ENCODE results near the gene ZNF286A.
"Not testable (repeated sequence)": the region's sequence is repeated elsewhere in the genome, so short reads cannot be mapped to it uniquely, and the experiment has no call there.

ZNF286A gene

GRCh38 chr17:15738066-15738465 lies 38.5 kb downstream of the ZNF286A start:
- no peaks in the 10 kb centered on the region for H3K36me3 ChIP-seq (ENCODE audit: control insufficient read depth in 1 of 2, insufficient read depth in 2 of 2, low read depth in 1 of 2, low read length in 2 of 2)
- DNase-seq, result no peak
- H2AK5ac ChIP-seq (ENCODE audit: low read length, severe bottlenecking), result no peak overlapping the region
- H2BK120ac ChIP-seq (ENCODE audit: low read depth, low read length), result no peak overlapping the region
- H3K9me3 ChIP-seq (ENCODE audit: control insufficient read depth, low read length), result no peaks in the 10 kb centered on the region
- no peak overlapping the region for H3K4me2 ChIP-seq (ENCODE audit: low read length, poor library complexity, severe bottlenecking)
- H4K91ac ChIP-seq (ENCODE audit: low read length), result no peak overlapping the region
- H2BK12ac ChIP-seq (ENCODE audit: low read length in 2 of 2), result no peak overlapping the region
- H3K23ac ChIP-seq (ENCODE audit: low read length in 2 of 2), result no peak overlapping the region
- no peak overlapping the region for H2AFZ ChIP-seq (ENCODE audit: low read depth, low read length)
- H2BK15ac ChIP-seq (ENCODE audit: low read depth, poor library complexity, severe bottlenecking), result no peak overlapping the region
- no peak overlapping the region for H3K18ac ChIP-seq (ENCODE audit: low read depth in 1 of 2, low read length in 2 of 2)
- H3K4me3 ChIP-seq (ENCODE audit: insufficient read depth in 1 of 2, low read depth in 1 of 2, low read length in 2 of 2), result no peak overlapping the region
- H3K79me1 ChIP-seq (replicated peaks; ENCODE audit: low read length, poor library complexity, severe bottlenecking), result no peaks in the 10 kb centered on the region
- no peak overlapping the region for H4K8ac ChIP-seq (ENCODE audit: low read length)
- no peak overlapping the region for H3K4ac ChIP-seq (ENCODE audit: low read depth in 1 of 2, low read length in 2 of 2)
- no peak overlapping the region for H3K14ac ChIP-seq (ENCODE audit: low read length in 2 of 2)
- peaks cover 6% of the 10 kb centered on the region for H3K4me1 ChIP-seq (ENCODE audit: control insufficient read depth, insufficient read depth, low read depth, low read length)
- H2BK5ac ChIP-seq (ENCODE audit: low read depth, low read length, poor library complexity, severe bottlenecking), result no peak overlapping the region
- peaks cover 0 to 14% of the 10 kb centered on the region in 2 experiments for H3K27me3 ChIP-seq (ENCODE audit: control insufficient read depth in 1 of 2, insufficient read depth in 1 of 2, low read length in 2 of 2)
- H3K9ac ChIP-seq (ENCODE audit: low read length), result no peak overlapping the region
- 92% methylated on average over 10 of the region's 10 CpGs for WGBS
- no peak overlapping the region for H3K27ac ChIP-seq (ENCODE audit: low read length, poor library complexity, severe bottlenecking)

GRCh38 chr17:15739259-15739658 lies 39.7 kb downstream of the ZNF286A start:
- not testable (repeated sequence) for H3K9me3 ChIP-seq (ENCODE audit: control insufficient read depth, low read length); H2BK120ac ChIP-seq (ENCODE audit: low read depth, low read length); H3K4me2 ChIP-seq (ENCODE audit: low read length, poor library complexity, severe bottlenecking); H3K14ac ChIP-seq (ENCODE audit: low read length in 2 of 2); H4K91ac ChIP-seq (ENCODE audit: low read length); H2BK15ac ChIP-seq (ENCODE audit: low read depth, poor library complexity, severe bottlenecking); H2AFZ ChIP-seq (ENCODE audit: low read depth, low read length); H3K23ac ChIP-seq (ENCODE audit: low read length in 2 of 2); H3K79me1 ChIP-seq (replicated peaks; ENCODE audit: low read length, poor library complexity, severe bottlenecking); H2AK5ac ChIP-seq (ENCODE audit: low read length, severe bottlenecking); H3K4ac ChIP-seq (ENCODE audit: low read depth in 1 of 2, low read length in 2 of 2); H3K18ac ChIP-seq (ENCODE audit: low read depth in 1 of 2, low read length in 2 of 2); H3K4me3 ChIP-seq (ENCODE audit: insufficient read depth in 1 of 2, low read depth in 1 of 2, low read length in 2 of 2); H3K9ac ChIP-seq (ENCODE audit: low read length); H2BK5ac ChIP-seq (ENCODE audit: low read depth, low read length, poor library complexity, severe bottlenecking); H3K4me1 ChIP-seq (ENCODE audit: control insufficient read depth, insufficient read depth, low read depth, low read length); H3K27ac ChIP-seq (ENCODE audit: low read length, poor library complexity, severe bottlenecking); H2BK12ac ChIP-seq (ENCODE audit: low read length in 2 of 2); DNase-seq; H4K8ac ChIP-seq (ENCODE audit: low read length); H3K36me3 ChIP-seq (ENCODE audit: control insufficient read depth in 1 of 2, insufficient read depth in 2 of 2, low read depth in 1 of 2, low read length in 2 of 2)
- 84% methylated on average over 9 of the region's 11 CpGs for WGBS
- peaks cover 0 to 15% of the 10 kb centered on the region in 2 experiments for H3K27me3 ChIP-seq (ENCODE audit: control insufficient read depth in 1 of 2, insufficient read depth in 1 of 2, low read length in 2 of 2)

- not testable (repeated sequence) for H3K36me3 ChIP-seq (ENCODE audit: control insufficient read depth in 1 of 2, insufficient read depth in 2 of 2, low read depth in 1 of 2, low read length in 2 of 2); H3K9ac ChIP-seq (ENCODE audit: low read length); H3K79me1 ChIP-seq (replicated peaks; ENCODE audit: low read length, poor library complexity, severe bottlenecking); H3K27ac ChIP-seq (ENCODE audit: low read length, poor library complexity, severe bottlenecking); H4K91ac ChIP-seq (ENCODE audit: low read length); H2BK15ac ChIP-seq (ENCODE audit: low read depth, poor library complexity, severe bottlenecking); H3K4me2 ChIP-seq (ENCODE audit: low read length, poor library complexity, severe bottlenecking); H2BK5ac ChIP-seq (ENCODE audit: low read depth, low read length, poor library complexity, severe bottlenecking); H3K23ac ChIP-seq (ENCODE audit: low read length in 2 of 2); H3K14ac ChIP-seq (ENCODE audit: low read length in 2 of 2); H2AFZ ChIP-seq (ENCODE audit: low read depth, low read length); H3K18ac ChIP-seq (ENCODE audit: low read depth in 1 of 2, low read length in 2 of 2); H3K4me3 ChIP-seq (ENCODE audit: insufficient read depth in 1 of 2, low read depth in 1 of 2, low read length in 2 of 2); H3K4me1 ChIP-seq (ENCODE audit: control insufficient read depth, insufficient read depth, low read depth, low read length); H3K4ac ChIP-seq (ENCODE audit: low read depth in 1 of 2, low read length in 2 of 2); H3K9me3 ChIP-seq (ENCODE audit: control insufficient read depth, low read length); H2AK5ac ChIP-seq (ENCODE audit: low read length, severe bottlenecking); H2BK120ac ChIP-seq (ENCODE audit: low read depth, low read length); H4K8ac ChIP-seq (ENCODE audit: low read length); H2BK12ac ChIP-seq (ENCODE audit: low read length in 2 of 2)
- peak; percentile 6 for DNase-seq
- peaks cover 0 to 16% of the 10 kb centered on the region in 2 experiments for H3K27me3 ChIP-seq (ENCODE audit: control insufficient read depth in 1 of 2, insufficient read depth in 1 of 2, low read length in 2 of 2)
- 86% methylated on average over 8 of the region's 8 CpGs for WGBS
Measured at GRCh38 chr17:15740041-15740440, 40.5 kb downstream of the ZNF286A start.

GRCh38 chr17:15740570-15741120 lies 41.1 kb downstream of the ZNF286A start:
- peaks cover 0 to 22% of the 10 kb centered on the region in 2 experiments for H3K27me3 ChIP-seq (ENCODE audit: control insufficient read depth in 1 of 2, insufficient read depth in 1 of 2, low read length in 2 of 2)
- DNase-seq, result no peak
- H3K4me2 ChIP-seq (ENCODE audit: low read length, poor library complexity, severe bottlenecking), result no peak overlapping the region
- H2BK15ac ChIP-seq (ENCODE audit: low read depth, poor library complexity, severe bottlenecking), result no peak overlapping the region
- no peak overlapping the region for H3K27ac ChIP-seq (ENCODE audit: low read length, poor library complexity, severe bottlenecking)
- no peak overlapping the region for H2BK5ac ChIP-seq (ENCODE audit: low read depth, low read length, poor library complexity, severe bottlenecking)
- H3K36me3 ChIP-seq (ENCODE audit: control insufficient read depth in 1 of 2, insufficient read depth in 2 of 2, low read depth in 1 of 2, low read length in 2 of 2), result no peaks in the 10 kb centered on the region
- no peak overlapping the region for H2BK120ac ChIP-seq (ENCODE audit: low read depth, low read length)
- no peak overlapping the region for H2AFZ ChIP-seq (ENCODE audit: low read depth, low read length)
- H3K4me3 ChIP-seq (ENCODE audit: insufficient read depth in 1 of 2, low read depth in 1 of 2, low read length in 2 of 2), result no peak overlapping the region
- no peak overlapping the region for H4K91ac ChIP-seq (ENCODE audit: low read length)
- H2AK5ac ChIP-seq (ENCODE audit: low read length, severe bottlenecking), result no peak overlapping the region
- H3K4me1 ChIP-seq (ENCODE audit: control insufficient read depth, insufficient read depth, low read depth, low read length), result peaks cover 10% of the 10 kb centered on the region
- H3K79me1 ChIP-seq (replicated peaks; ENCODE audit: low read length, poor library complexity, severe bottlenecking), result no peaks in the 10 kb centered on the region
- H3K23ac ChIP-seq (ENCODE audit: low read length in 2 of 2), result no peak overlapping the region
- H2BK12ac ChIP-seq (ENCODE audit: low read length in 2 of 2), result no peak overlapping the region
- H3K18ac ChIP-seq (ENCODE audit: low read depth in 1 of 2, low read length in 2 of 2), result no peak overlapping the region
- no peaks in the 10 kb centered on the region for H3K9me3 ChIP-seq (ENCODE audit: control insufficient read depth, low read length)
- no peak overlapping the region for H4K8ac ChIP-seq (ENCODE audit: low read length)
- no peak overlapping the region for H3K9ac ChIP-seq (ENCODE audit: low read length)
- no peak overlapping the region for H3K4ac ChIP-seq (ENCODE audit: low read depth in 1 of 2, low read length in 2 of 2)
- no peak overlapping the region for H3K14ac ChIP-seq (ENCODE audit: low read length in 2 of 2)
- whole genome bisulfite sequencing, result 93% methylated on average over 7 of the region's 7 CpGs

Measured in mesenchymal stem cell (in vitro differentiated cells and primary cell).